ENCODE results near the gene PRPF8.

The PRPF8 gene

DNA sequence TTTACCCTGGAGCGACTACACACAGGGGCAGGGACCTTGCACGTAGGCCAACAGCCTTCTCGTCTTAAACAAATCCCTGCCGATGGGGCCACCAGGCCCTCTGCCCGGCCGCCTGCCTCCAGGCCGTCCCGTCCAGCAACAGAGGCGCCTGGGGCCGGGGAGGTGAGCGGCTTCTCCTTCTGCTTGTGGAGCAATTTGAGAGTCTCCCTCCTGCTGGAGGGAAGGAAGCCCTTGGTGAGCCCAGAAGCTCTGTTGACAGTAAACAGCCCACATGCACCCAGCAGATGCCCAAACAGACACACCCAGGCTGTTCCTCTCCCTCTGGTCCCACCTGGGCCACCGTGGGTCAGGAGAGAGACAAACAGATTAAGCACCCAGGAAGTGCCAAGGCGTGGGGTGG lies 64.2 kb downstream of the PRPF8 start:
- TF ChIP-seq GATA2 (IDR thresholded peaks at IDR 0.05; ENCODE audit: low read depth, low read length) (no peak), GATA3 (IDR thresholded peaks at IDR 0.05; ENCODE audit: low read depth, low read length) (no peak)

GRCh38 chr17:1617620-1618174 lies 67.0 kb downstream of the PRPF8 start:
- TF ChIP-seq GATA3 (IDR thresholded peaks at IDR 0.05; ENCODE audit: low read depth, low read length) = no peak

DNA sequence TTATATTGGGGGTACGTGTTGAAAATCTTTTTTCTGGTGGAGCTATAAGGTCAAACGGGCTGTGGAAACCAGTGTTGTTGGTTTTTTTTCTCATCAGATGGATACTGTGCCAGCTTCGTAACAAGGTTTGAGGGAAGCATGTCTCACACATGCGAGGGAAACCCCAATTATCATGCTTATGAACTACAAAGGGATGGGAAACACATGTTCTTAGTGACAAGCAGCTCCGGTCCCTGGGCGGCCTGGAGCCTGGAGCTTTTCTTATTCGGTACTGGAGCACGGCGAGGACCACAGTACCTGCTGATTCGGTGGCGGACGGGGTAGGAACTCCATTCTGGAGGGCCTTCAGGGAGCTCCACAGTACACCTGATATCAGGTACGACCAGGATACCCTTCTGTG lies 68.6 kb downstream of the PRPF8 start:
- TF ChIP-seq GATA2 (IDR thresholded peaks at IDR 0.05; ENCODE audit: low read depth, low read length) = no peak
- TF ChIP-seq GATA3 (IDR thresholded peaks at IDR 0.05; ENCODE audit: low read depth, low read length) = no peak

- TF ChIP-seq GATA3 (IDR thresholded peaks at IDR 0.05; ENCODE audit: low read depth, low read length) (no peak), GATA2 (IDR thresholded peaks at IDR 0.05; ENCODE audit: low read depth, low read length) (no peak)
These were observed 72.3 kb downstream of the PRPF8 start for GRCh38 chr17:1612400-1612799.

GRCh38 chr17:1611715-1612114 lies 73.0 kb downstream of the PRPF8 start:
- TF ChIP-seq GATA3 (IDR thresholded peaks at IDR 0.05; ENCODE audit: low read depth, low read length) (no peak), GATA2 (IDR thresholded peaks at IDR 0.05; ENCODE audit: low read depth, low read length) (no peak)

- no peak for TF ChIP-seq GATA2 (IDR thresholded peaks at IDR 0.05; ENCODE audit: low read depth, low read length)
- no peak for TF ChIP-seq GATA3 (IDR thresholded peaks at IDR 0.05; ENCODE audit: low read depth, low read length)
These were observed 76.0 kb downstream of the PRPF8 start for GRCh38 chr17:1608676-1609075.

DNA sequence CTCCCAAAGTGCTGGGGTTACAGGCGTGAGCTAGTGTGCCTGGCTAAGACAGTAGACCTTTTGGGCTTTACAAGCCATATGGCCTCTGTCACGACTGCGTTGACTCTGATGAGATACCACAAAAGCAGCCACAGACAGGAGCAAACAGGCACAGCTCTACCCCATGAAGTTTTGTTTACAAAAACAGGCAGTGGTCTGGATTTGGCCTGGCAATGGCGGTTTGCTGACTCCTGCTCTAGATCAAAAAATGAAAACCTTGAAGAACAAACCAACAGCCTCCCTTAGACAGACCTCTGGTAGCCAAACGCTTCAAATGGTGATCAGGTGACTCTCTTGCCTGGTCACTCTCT lies 76.7 kb downstream of the PRPF8 start:
- no peak for TF ChIP-seq GATA2 (IDR thresholded peaks at IDR 0.05; ENCODE audit: low read depth, low read length)
- no peak for TF ChIP-seq GATA3 (IDR thresholded peaks at IDR 0.05; ENCODE audit: low read depth, low read length)

DNA sequence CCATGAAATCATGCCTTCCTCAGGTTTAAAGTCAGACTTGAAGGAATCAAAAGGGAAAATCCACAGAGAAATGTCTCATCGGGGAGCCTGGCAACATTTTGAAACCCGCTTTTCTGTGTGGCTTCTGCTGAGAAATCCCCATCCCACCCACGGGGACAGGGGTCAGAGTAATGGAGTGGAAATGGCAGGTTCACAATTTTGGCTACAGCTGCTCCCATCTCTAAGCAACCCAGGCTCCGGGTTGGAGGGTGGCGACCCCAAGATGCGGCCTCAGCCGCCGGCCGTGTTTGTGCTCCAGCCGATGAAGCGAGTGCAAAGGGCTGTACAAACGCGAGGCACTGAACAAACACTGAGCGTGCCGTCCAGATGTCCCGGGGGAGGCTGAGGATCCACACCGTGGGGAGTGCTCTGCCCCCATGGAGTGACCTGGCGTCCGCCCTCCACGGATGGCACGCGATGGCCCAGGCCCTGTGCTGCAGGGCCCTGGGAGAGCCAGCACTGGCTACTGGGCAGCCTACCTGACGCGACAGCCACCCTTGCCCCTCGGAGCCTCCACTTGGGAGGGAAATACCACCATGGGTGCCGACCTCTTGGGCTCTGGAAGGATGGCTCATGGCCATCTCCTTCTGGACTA lies 78.2 kb downstream of the PRPF8 start:
- TF ChIP-seq GATA2 (IDR thresholded peaks at IDR 0.05; ENCODE audit: low read depth, low read length) (no peak), GATA3 (IDR thresholded peaks at IDR 0.05; ENCODE audit: low read depth, low read length) (no peak)

GRCh38 chr17:1605681-1606351 lies 78.9 kb downstream of the PRPF8 start:
- TF ChIP-seq GATA2 (IDR thresholded peaks at IDR 0.05; ENCODE audit: low read depth, low read length) (no peak), GATA3 (IDR thresholded peaks at IDR 0.05; ENCODE audit: low read depth, low read length) (no peak)

GRCh38 chr17:1604831-1605528 lies 79.7 kb downstream of the PRPF8 start:
- no peak for TF ChIP-seq GATA3 (IDR thresholded peaks at IDR 0.05; ENCODE audit: low read depth, low read length)
- TF ChIP-seq GATA2 (IDR thresholded peaks at IDR 0.05; ENCODE audit: low read depth, low read length) = no peak

GRCh38 chr17:1601571-1601970 lies 83.1 kb downstream of the PRPF8 start:
- no peak for TF ChIP-seq GATA3 (IDR thresholded peaks at IDR 0.05; ENCODE audit: low read depth, low read length)

Measured in SH-SY5Y (cell line).